Suprapubic skin (tissue), 4 donors: ENCODE measurements around the gene BCAP31. TPM values are rescaled to one million over a fixed set of nuclear protein-coding genes. Genes with fewer than 3 reads are reported as not detected.

Experiments
- DNase-seq, 2 donors: peaks; one replicate each; pipeline ENCODE4 v3.0.0-alpha.2; 2019; ENCODE audit warnings: low spot score in 2 of 2
- H3K27ac ChIP-seq: fragments of 200-600 bp; sonication (generic); one replicate; pipeline ENCODE4 v1.5.1; 2019
- H3K27me3 ChIP-seq: fragments of 200-600 bp; sonication (generic); one replicate; pipeline ENCODE4 v1.5.1; 2019
- H3K36me3 ChIP-seq: fragments of 200-600 bp; sonication (generic); one replicate; pipeline ENCODE4 v1.5.1; 2019
- H3K4me1 ChIP-seq: fragments of 200-600 bp; sonication (generic); one replicate; pipeline ENCODE4 v1.5.1; 2019
- H3K4me3 ChIP-seq: fragments of 200-600 bp; sonication (generic); one replicate; pipeline ENCODE4 v1.5.1; 2019; ENCODE audit warnings: mild to moderate bottlenecking
- H3K9me3 ChIP-seq: fragments of 200-600 bp; sonication (generic); one replicate; pipeline ENCODE4 v1.5.1; 2019
- CTCF ChIP-seq, 2 donors: fragments of 200-600 bp in 1 of 2; fragments of 450-650 bp in 1 of 2; sonication (generic) in 1 of 2; IDR thresholded peaks; one replicate each; pipeline ENCODE4 v1.5.1; 2016 to 2019; ENCODE audit warnings: antibody characterized with exemption in 2 of 2, mild to moderate bottlenecking in 1 of 2, moderate library complexity in 1 of 2
- EP300 ChIP-seq: sonication (generic); formaldehyde crosslinking; IDR thresholded peaks from one replicate; pipeline ENCODE4 v1.6.1; 2017; ENCODE audit warnings: antibody characterized with exemption
- POLR2A ChIP-seq, 2 donors: fragments of 450-650 bp; IDR thresholded peaks; one replicate each; pipeline ENCODE4 v1.6.1; 2017; ENCODE audit warnings: antibody characterized with exemption in 2 of 2, mild to moderate bottlenecking in 2 of 2, moderate library complexity in 2 of 2
- POLR2AphosphoS5 ChIP-seq, 3 donors: sonication (generic); formaldehyde crosslinking; IDR thresholded peaks; one replicate each; pipeline ENCODE4 v1.6.1; 2017; ENCODE audit warnings: antibody characterized with exemption in 3 of 3
- WGBS: methylation state at CpG from one replicate; pipeline ENCODE4 v1.1.5; 2018; 5-methylcytosine and 5-hydroxymethylcytosine counted together
- total RNA-seq, 4 donors: library from RNA; depleted of rRNA; stranded (reverse); fragments of >200 nt; gene quantifications; one replicate each; pipeline ENCODE4 v1.1.0, GENCODE V29; 2016

BCAP31 gene
- total RNA-seq, 4 donors from 2014 or later: 112 to 170 (median 167) TPM

- no peak overlapping the region for H3K27ac ChIP-seq
- no peaks in the 10 kb centered on the region for H3K27me3 ChIP-seq
- DNase-seq: no peak
- TF ChIP-seq POLR2A (IDR thresholded peaks at IDR 0.05): no peak
- no peak for TF ChIP-seq CTCF (IDR thresholded peaks at IDR 0.05)
- no peak for TF ChIP-seq EP300
- no peak for TF ChIP-seq POLR2AphosphoS5 (IDR thresholded peaks at IDR 0.05)
- H3K9me3 ChIP-seq: no peaks in the 10 kb centered on the region
- H3K36me3 ChIP-seq: no peaks in the 10 kb centered on the region
- peaks cover 9% of the 10 kb centered on the region for H3K4me1 ChIP-seq
- 86% methylated on average over 8 of the region's 18 CpGs for WGBS
- no peak overlapping the region for H3K4me3 ChIP-seq
Measured at GRCh38 chrX:153770601-153771414, 46.6 kb upstream of the BCAP31 start.

- H3K4me3 ChIP-seq: no peak overlapping the region
- H3K9me3 ChIP-seq: no peaks in the 10 kb centered on the region
- no peak for DNase-seq
- H3K4me1 ChIP-seq: peaks cover 14% of the 10 kb centered on the region
- H3K27me3 ChIP-seq: no peaks in the 10 kb centered on the region
- 86% methylated on average over 16 of the region's 25 CpGs for WGBS
- H3K27ac ChIP-seq: no peak overlapping the region
- no peaks in the 10 kb centered on the region for H3K36me3 ChIP-seq
- TF ChIP-seq CTCF (IDR thresholded peaks at IDR 0.05) (no peak), EP300 (no peak), POLR2A (IDR thresholded peaks at IDR 0.05) (no peak)
Measured at GRCh38 chrX:153769865-153770600, 45.8 kb upstream of the BCAP31 start.

- H3K27ac ChIP-seq: no peak overlapping the region
- H3K9me3 ChIP-seq: no peaks in the 10 kb centered on the region
- H3K36me3 ChIP-seq: no peaks in the 10 kb centered on the region
- TF ChIP-seq CTCF (IDR thresholded peaks at IDR 0.05) (no peak), POLR2A (IDR thresholded peaks at IDR 0.05) (no peak), POLR2AphosphoS5 (IDR thresholded peaks at IDR 0.05) (no peak), EP300 (no peak)
- H3K4me1 ChIP-seq: peaks cover 21% of the 10 kb centered on the region
- H3K4me3 ChIP-seq: no peak overlapping the region
- 92% methylated on average over 12 of the region's 23 CpGs for WGBS
- H3K27me3 ChIP-seq: no peaks in the 10 kb centered on the region
- peak in 1 of 2 donors; percentile 59 for DNase-seq
Measured at GRCh38 chrX:153769158-153769864, 45.1 kb upstream of the BCAP31 start.

- WGBS: 100% methylated on average over 1 of the region's 22 CpGs
- TF ChIP-seq CTCF (IDR thresholded peaks at IDR 0.05): no peak
- no peak for TF ChIP-seq POLR2AphosphoS5 (IDR thresholded peaks at IDR 0.05)
- TF ChIP-seq POLR2A (IDR thresholded peaks at IDR 0.05): no peak
- TF ChIP-seq EP300: no peak
- H3K9me3 ChIP-seq: no peaks in the 10 kb centered on the region
- peak in 1 of 2 donors; percentile 61 for DNase-seq
- no peak overlapping the region for H3K27ac ChIP-seq
- H3K4me3 ChIP-seq: no peak overlapping the region
- no peaks in the 10 kb centered on the region for H3K36me3 ChIP-seq
- no peaks in the 10 kb centered on the region for H3K27me3 ChIP-seq
- H3K4me1 ChIP-seq: peaks cover 27% of the 10 kb centered on the region
Measured at GRCh38 chrX:153768311-153769157, 44.3 kb upstream of the BCAP31 start.
